ENCODE data around the gene TSPAN31. TPM values are rescaled to one million over a fixed set of nuclear protein-coding genes. Genes with fewer than 3 reads are reported as not detected.

Gene TSPAN31
- total RNA-seq, 1 donor from 2014 or later: 33.2 TPM

DNA sequence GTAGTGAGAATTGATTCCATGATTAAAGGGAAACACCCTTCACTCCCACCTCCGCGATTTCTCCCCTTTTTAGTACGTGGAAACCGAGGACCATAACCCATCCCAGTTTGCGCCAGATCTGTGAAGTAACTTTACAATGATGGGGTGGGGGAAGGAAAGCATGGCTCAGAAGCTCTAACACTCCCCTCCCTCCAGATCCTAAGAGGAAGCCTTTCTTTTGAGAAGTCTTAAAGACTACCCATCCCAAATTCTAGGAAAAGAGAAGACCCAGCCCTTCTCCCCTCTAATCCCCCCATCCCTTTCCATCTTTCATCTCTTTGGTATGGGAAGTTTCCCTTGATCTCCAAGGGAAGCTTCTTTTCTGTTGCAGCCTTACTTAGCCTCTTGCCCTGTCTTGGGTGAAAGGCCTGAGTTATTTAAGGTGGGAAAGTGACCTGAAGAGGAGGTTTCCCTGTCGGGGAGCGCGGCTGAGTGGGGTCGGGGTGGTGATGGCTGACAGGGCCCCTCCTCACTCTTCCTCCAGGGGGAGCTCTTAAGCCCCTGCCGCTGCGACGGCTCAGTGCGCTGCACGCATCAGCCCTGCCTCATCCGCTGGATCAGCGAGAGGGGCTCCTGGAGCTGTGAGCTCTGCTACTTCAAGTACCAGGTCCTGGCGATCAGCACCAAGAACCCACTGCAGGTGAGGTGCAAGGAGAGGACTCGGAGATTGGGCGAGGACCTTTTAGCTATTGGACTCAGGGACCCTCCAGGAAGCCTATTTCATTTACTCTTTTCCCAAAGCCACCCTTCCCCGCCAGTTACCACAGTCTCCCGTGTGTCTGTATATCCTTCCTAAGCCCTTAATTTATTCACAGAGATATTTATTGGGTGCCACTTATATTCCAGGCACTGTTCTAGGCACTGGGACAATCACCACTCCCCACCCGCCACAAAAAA is 11.8 kb downstream of the TSPAN31 start:
- Mint-ChIP-seq H3K36me3 (peaks cover 7% of the 10 kb centered on the region), H3K4me1 (peaks cover 33% of the 10 kb centered on the region), H3K27me3 (ENCODE audit: low read depth) (peaks cover 75% of the 10 kb centered on the region), H3K27ac (no peak overlapping the region), H3K4me3 (peak overlapping the region; percentile 68), H3K9me3 (no peaks in the 10 kb centered on the region)
- peak in 1 of 2 experiments; percentile 62 for DNase-seq (ENCODE audit: low spot score in 2 of 2, unreplicated experiment in 2 of 2)
- TF ChIP-seq, protein P1, sequence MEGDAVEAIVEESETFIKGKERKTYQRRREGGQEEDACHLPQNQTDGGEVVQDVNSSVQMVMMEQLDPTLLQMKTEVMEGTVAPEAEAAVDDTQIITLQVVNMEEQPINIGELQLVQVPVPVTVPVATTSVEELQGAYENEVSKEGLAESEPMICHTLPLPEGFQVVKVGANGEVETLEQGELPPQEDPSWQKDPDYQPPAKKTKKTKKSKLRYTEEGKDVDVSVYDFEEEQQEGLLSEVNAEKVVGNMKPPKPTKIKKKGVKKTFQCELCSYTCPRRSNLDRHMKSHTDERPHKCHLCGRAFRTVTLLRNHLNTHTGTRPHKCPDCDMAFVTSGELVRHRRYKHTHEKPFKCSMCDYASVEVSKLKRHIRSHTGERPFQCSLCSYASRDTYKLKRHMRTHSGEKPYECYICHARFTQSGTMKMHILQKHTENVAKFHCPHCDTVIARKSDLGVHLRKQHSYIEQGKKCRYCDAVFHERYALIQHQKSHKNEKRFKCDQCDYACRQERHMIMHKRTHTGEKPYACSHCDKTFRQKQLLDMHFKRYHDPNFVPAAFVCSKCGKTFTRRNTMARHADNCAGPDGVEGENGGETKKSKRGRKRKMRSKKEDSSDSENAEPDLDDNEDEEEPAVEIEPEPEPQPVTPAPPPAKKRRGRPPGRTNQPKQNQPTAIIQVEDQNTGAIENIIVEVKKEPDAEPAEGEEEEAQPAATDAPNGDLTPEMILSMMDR (IDR thresholded peaks at IDR 0.05; ENCODE audit: unreplicated experiment): peak; percentile 48

DNA sequence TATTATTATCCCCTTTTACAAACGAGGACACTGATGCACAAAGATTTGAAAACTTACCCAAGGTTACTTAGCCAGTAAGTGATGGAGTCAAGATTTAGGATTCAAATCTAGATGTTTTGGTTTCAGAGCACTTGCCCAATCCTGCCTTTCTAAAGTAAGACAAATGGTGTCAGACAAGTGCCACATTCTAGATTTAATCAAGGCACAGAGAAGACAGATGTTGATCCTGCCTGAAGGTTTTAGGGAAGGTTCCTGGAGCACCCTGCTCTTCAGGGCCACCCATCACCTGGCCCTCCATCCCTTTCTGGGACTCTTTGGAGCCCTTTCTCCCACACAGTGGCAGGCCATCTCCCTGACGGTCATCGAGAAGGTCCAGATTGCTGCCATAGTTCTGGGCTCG is 12.9 kb downstream of the TSPAN31 start:
- TF ChIP-seq, protein P1 (IDR thresholded peaks at IDR 0.05; ENCODE audit: unreplicated experiment): no peak

DNA sequence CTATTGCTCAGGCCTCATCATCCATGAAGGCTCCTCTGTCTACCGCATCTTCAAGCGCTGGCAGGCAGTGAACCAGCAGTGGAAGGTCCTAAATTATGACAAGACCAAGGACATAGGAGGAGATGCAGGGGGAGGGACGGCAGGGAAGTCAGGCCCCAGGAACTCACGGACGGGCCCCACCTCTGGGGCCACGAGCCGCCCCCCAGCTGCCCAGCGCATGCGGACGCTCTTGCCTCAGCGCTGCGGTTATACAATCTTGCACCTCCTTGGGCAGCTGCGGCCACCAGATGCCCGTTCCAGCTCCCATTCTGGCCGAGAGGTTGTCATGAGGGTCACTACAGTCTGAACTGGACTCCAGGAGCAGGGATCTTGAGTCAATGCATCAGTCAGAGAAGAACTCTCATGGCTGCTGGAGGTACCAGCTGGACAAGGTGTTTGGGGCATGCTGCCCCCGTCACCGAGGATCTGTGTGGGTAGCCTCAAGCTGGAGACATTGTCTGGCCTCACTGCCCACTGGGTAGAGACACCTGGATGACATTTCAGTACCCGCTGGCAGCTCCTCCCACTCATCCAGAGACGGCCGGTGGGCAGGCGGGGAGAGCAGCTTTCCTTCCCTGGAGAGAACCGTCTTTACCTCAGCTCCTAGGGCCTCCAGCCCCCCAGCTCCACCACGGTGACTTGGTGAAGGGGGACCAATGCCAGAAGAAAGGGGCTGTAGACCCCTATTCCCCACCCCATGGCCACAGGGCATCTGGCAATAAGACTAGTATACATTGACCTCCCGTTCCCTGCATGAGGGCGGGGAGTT is 13.9 kb downstream of the TSPAN31 start:
- no peak for DNase-seq (ENCODE audit: low spot score in 2 of 2, unreplicated experiment in 2 of 2)
- no peak overlapping the region for H3K27ac Mint-ChIP-seq
- TF ChIP-seq, protein P1 (IDR thresholded peaks at IDR 0.05; ENCODE audit: unreplicated experiment): no peak
- peaks cover 84% of the 10 kb centered on the region for H3K27me3 Mint-ChIP-seq (ENCODE audit: low read depth)
- no peak overlapping the region for H3K4me3 Mint-ChIP-seq
- no peaks in the 10 kb centered on the region for H3K9me3 Mint-ChIP-seq
- H3K4me1 Mint-ChIP-seq: peaks cover 18% of the 10 kb centered on the region
- H3K36me3 Mint-ChIP-seq: peaks cover 7% of the 10 kb centered on the region

More for the DNA sequence above, 12.9 kb downstream of the TSPAN31 start:
- no peak overlapping the region for H3K4me3 Mint-ChIP-seq
- H3K27me3 Mint-ChIP-seq (ENCODE audit: low read depth): peaks cover 81% of the 10 kb centered on the region
- no peaks in the 10 kb centered on the region for H3K9me3 Mint-ChIP-seq
- H3K4me1 Mint-ChIP-seq: peaks cover 27% of the 10 kb centered on the region
- H3K27ac Mint-ChIP-seq: no peak overlapping the region
- no peak for DNase-seq (ENCODE audit: low spot score in 2 of 2, unreplicated experiment in 2 of 2)
- peaks cover 7% of the 10 kb centered on the region for H3K36me3 Mint-ChIP-seq

DNA sequence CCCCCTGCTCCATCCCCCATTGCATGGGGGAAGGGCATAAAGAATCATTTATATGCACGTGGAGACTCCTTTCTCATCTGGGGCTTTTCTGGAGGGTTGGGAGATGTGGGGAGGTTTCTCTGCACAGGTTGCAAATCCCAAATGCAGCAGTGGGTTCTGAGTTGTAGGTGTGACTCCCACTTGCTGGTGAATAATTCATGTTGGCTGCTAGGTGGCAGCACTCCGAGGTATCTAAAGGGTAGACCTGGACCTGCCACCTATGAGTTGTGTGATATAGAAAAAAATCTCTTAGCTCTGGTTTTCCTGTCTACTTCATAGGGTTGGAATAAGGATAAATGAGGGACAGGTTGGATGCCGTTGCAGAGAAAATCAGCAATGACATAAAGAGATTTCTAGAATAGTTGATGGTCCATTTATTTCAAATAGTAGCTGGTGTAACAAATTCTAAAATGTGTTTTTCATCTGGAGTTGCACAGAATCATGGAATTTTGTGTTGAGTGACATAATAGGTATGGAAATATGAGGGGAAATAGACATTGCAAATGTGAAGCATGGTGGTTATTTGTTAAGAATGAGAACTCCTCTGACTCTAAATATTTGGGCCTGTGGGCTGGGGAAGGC is 14.6 kb downstream of the TSPAN31 start:
- peaks cover 84% of the 10 kb centered on the region for H3K27me3 Mint-ChIP-seq (ENCODE audit: low read depth)
- no peak overlapping the region for H3K27ac Mint-ChIP-seq
- H3K9me3 Mint-ChIP-seq: no peaks in the 10 kb centered on the region
- no peak for DNase-seq (ENCODE audit: low spot score in 2 of 2, unreplicated experiment in 2 of 2)
- H3K4me1 Mint-ChIP-seq: peaks cover 15% of the 10 kb centered on the region
- H3K36me3 Mint-ChIP-seq: peaks cover 7% of the 10 kb centered on the region
- TF ChIP-seq, protein P1 (IDR thresholded peaks at IDR 0.05; ENCODE audit: unreplicated experiment): no peak
- no peak overlapping the region for H3K4me3 Mint-ChIP-seq

DNA sequence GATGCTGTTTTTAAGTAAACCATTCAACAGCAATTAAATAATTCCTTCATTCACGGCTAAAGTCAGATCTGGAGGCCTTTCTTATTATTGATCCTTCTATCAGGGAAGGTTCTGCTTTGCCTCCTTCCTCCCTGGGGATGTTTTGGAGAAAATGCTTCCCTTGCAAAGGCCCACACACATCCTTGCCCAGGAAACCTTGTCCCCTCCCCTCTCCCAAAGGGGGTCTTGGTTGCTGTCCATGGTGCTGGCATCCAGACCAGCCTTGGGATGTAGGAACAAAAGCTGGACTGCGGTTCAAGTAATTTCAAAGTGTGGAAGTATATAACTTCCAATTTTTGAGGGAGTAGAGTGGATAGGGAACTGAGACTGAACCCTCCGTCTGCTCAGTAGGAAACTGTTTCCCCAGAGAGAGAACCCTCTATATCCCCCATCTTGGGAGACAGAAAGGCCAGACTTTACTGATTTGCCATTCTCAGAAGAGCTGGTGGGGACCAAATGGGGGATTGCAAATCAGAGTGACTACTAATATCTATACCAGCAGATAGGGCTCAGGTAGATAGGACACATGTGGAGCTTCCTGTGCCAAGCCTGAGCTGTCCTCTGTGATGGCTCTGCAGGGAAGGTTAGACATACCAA is 15.6 kb downstream of the TSPAN31 start:
- Mint-ChIP-seq H3K27ac (no peak overlapping the region), H3K4me3 (no peak overlapping the region), H3K36me3 (peaks cover 7% of the 10 kb centered on the region), H3K9me3 (no peaks in the 10 kb centered on the region), H3K27me3 (ENCODE audit: low read depth) (peaks cover 91% of the 10 kb centered on the region), H3K4me1 (peaks cover 20% of the 10 kb centered on the region)
- TF ChIP-seq, protein P1 (IDR thresholded peaks at IDR 0.05; ENCODE audit: unreplicated experiment): no peak
- peak in 1 of 2 experiments; percentile 45 for DNase-seq (ENCODE audit: low spot score in 2 of 2, unreplicated experiment in 2 of 2)

All from mesothelial cell of epicardium (in vitro differentiated cells).